CD4-positive, alpha-beta memory T cell (primary cell): ENCODE data around the gene CCSER1. TPM values are rescaled to one million over a fixed set of nuclear protein-coding genes. Genes with fewer than 3 reads are reported as not detected.

Experiments used
- CTCF ChIA-PET: fragments of 350-600 bp; sonication (Branson Sonifier 250); formaldehyde crosslinking; loops from one replicate; lab custom pipeline; 2021; ENCODE audit warnings: inconsistent platforms; ENCODE audit not compliant: partially characterized antibody; lab: Charles Lee
- POLR2A ChIA-PET: fragments of 350-600 bp; sonication (Branson Sonifier 250); formaldehyde crosslinking; loops from one replicate; lab custom pipeline; 2021; ENCODE audit not compliant: partially characterized antibody; lab: Charles Lee
- DNase-seq, 5 donors: peaks; one replicate each; pipeline versions ENCODE4 v3.0.0 to v3.0.0-alpha.2; 2020 to 2022; ENCODE audit warnings: mixed read lengths in 1 of 5
- H3K27ac ChIP-seq: one replicate; pipeline ENCODE4 v1.7.0; 2013; ENCODE audit warnings: low read depth, low read length
- H3K27me3 ChIP-seq: 2 replicates; pipeline ENCODE4 v1.7.0; 2013; ENCODE audit warnings: mild to moderate bottlenecking, low read length, moderate library complexity; ENCODE audit not compliant: insufficient read depth
- H3K36me3 ChIP-seq: 2 replicates; pipeline ENCODE4 v1.7.0; 2013; ENCODE audit warnings: mild to moderate bottlenecking, low read length, moderate library complexity; ENCODE audit not compliant: insufficient read depth
- H3K4me1 ChIP-seq: 2 replicates; pipeline ENCODE4 v1.7.0; 2013; ENCODE audit warnings: mild to moderate bottlenecking, low read length, moderate library complexity; ENCODE audit not compliant: insufficient read depth
- H3K4me3 ChIP-seq, 2 donors: one replicate each; pipeline ENCODE4 v1.7.0; 2013; ENCODE audit warnings: low read length in 2 of 2, mild to moderate bottlenecking in 1 of 2
- H3K9me3 ChIP-seq, 2 donors: one replicate each; pipeline ENCODE4 v1.7.0; 2013; ENCODE audit warnings: low read length in 2 of 2, control low read depth in 1 of 2; ENCODE audit not compliant: control insufficient read depth in 1 of 2
- H3K27ac Mint-ChIP-seq, 7 donors: one replicate each; pipeline ENCODE4 v1.8.0; 2020 to 2021; ENCODE audit warnings: mixed read lengths in 7 of 7, mild to moderate bottlenecking in 6 of 7, inconsistent platforms in 3 of 7, moderate library complexity in 3 of 7
- H3K27me3 Mint-ChIP-seq, 2 donors: one replicate each; pipeline ENCODE4 v1.8.0; 2020 to 2021; ENCODE audit warnings: mixed read lengths in 2 of 2
- H3K36me3 Mint-ChIP-seq, 2 donors: one replicate each; pipeline ENCODE4 v1.8.0; 2020 to 2021; ENCODE audit warnings: mixed read lengths in 2 of 2, inconsistent platforms in 1 of 2, mild to moderate bottlenecking in 1 of 2
- H3K4me1 Mint-ChIP-seq, 4 donors: one replicate each; pipeline ENCODE4 v1.8.0; 2020 to 2021; ENCODE audit warnings: mixed read lengths in 4 of 4, mild to moderate bottlenecking in 1 of 4
- H3K4me3 Mint-ChIP-seq, 8 donors: one replicate each; pipeline ENCODE4 v1.8.0; 2020 to 2021; ENCODE audit warnings: mixed read lengths in 8 of 8, mild to moderate bottlenecking in 7 of 8, moderate library complexity in 6 of 8, inconsistent platforms in 3 of 8
- H3K9me3 Mint-ChIP-seq, 8 donors: one replicate each; pipeline ENCODE4 v1.8.0; 2020 to 2021; ENCODE audit warnings: mixed read lengths in 8 of 8, mild to moderate bottlenecking in 5 of 8, inconsistent platforms in 3 of 8, moderate library complexity in 1 of 8
- intact Hi-C: fragments of 100-400 bp; cut with micrococcal nuclease; formaldehyde crosslinking; loops from one replicate; pipeline ENCODE4 v1.15.1; 2023
- polyA plus RNA-seq, 2 donors: library from polyadenylated mRNA; unstranded; fragments of 300-500 nt; fragmentation: Illumina TruSeq; gene quantifications; one replicate each; pipeline ENCODE4 v1.2.3, GENCODE V29; 2021
- total RNA-seq, 2 experiments: library from RNA; stranded (reverse); gene quantifications; one replicate each; pipeline ENCODE4 v1.2.3, GENCODE V29; 2021

Gene CCSER1
- total and polyA plus RNA-seq, 4 experiments from 2014 or later, result 0.47 to 2.0 (median 1.7) TPM; not detected in 1

DNA sequence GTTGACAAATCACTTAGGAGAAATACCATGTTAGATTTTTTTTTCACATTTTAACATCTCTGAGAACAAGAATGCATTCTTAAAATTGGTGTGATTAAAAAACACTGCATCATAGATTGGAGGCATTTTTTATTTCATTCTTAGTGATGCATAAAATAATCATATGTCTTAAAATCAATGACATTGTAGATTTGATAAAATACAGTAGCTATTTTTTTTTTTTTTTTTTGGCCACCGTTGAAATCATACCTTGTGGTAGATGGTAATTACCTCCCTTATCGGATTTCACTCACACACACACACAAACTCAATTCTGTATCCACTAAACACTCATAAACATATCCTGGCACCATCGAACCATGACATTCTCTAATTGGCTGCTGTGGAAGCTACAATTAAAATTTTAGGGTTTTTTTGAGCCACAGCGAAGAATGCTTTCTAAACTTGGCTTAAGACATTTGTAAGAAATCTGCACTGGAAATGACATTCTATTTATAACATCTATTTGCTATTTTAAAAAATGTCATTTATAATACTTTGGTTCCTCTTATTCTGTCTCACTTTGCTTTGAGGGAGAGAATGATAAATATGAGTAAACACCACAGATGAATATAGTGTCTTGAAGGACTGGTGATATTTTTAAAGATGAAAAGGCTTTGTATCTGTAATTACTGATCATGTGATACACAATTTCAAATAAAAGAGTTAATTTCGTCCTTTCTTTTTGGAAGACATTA is 60.1 kb downstream of the CCSER1 start:
- H3K9me3 ChIP-seq, result no peaks in the 10 kb centered on the region
- Mint-ChIP-seq H3K4me3 (no peak overlapping the region), H3K4me1 (no peaks in the 10 kb centered on the region), H3K9me3 (no peaks in the 10 kb centered on the region), H3K36me3 (no peaks in the 10 kb centered on the region), H3K27me3 (peaks cover 0 to 1% of the 10 kb centered on the region in 2 donors), H3K27ac (no peak overlapping the region)
- DNase-seq, result no peak
- H3K4me3 ChIP-seq, result no peak overlapping the region
- no peaks in the 10 kb centered on the region for H3K4me1 ChIP-seq
- POLR2A ChIA-PET, result no interaction called here
- no peak overlapping the region for H3K27ac ChIP-seq
- H3K36me3 ChIP-seq, result no peaks in the 10 kb centered on the region
- intact Hi-C loops, result no loop called here
- H3K27me3 ChIP-seq, result no peaks in the 10 kb centered on the region
- CTCF ChIA-PET, result no interaction called here

DNA sequence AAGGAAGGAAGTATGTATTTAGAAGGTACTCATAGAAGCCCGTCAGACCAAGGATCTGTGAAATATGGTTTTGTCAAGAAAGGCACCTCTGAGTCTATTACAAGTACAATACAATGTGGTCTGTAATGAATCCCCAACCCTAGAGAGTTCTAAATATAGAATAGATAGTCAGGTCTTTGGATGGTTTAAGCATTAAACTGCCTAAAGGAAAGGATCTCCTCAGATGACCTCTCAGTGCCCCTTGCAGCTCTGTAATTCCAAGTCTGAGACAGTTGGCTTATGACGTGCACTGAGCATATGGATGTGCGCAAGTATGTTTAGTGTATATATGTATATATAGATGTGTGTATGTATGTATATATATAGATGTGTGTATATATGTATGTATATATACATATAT is 62.0 kb downstream of the CCSER1 start:
- POLR2A ChIA-PET, result no interaction called here
- CTCF ChIA-PET, result no interaction called here
- no peak overlapping the region for H3K27ac ChIP-seq
- Mint-ChIP-seq H3K4me1 (no peaks in the 10 kb centered on the region), H3K9me3 (no peaks in the 10 kb centered on the region), H3K36me3 (no peaks in the 10 kb centered on the region), H3K27me3 (peaks cover 0 to 1% of the 10 kb centered on the region in 2 donors), H3K4me3 (no peak overlapping the region), H3K27ac (no peak overlapping the region)
- no peak overlapping the region for H3K4me3 ChIP-seq
- intact Hi-C loops, result no loop called here
- no peaks in the 10 kb centered on the region for H3K36me3 ChIP-seq
- no peaks in the 10 kb centered on the region for H3K27me3 ChIP-seq
- no peak for DNase-seq
- no peaks in the 10 kb centered on the region for H3K4me1 ChIP-seq
- no peaks in the 10 kb centered on the region for H3K9me3 ChIP-seq

DNA sequence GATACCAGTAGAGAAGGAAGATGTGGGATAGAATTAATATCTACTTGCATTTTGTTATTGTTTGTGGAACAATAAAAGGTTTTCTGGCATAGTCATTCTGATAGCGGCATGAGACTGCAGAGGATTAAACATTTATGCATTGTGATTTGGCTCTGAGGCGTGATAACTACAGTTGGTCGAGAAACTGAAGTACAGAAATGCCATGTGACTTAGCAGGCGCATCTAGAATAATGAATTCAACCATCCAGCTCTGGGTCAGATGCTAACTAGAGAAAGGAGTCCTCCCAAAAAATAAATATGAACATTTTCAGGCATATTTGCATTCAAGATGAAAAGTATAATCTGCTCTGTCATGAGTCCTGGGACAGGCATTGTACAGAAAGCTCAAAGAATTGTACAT is 62.8 kb downstream of the CCSER1 start:
- Histone ChIP-seq H3K36me3 (no peaks in the 10 kb centered on the region), H3K4me1 (no peaks in the 10 kb centered on the region), H3K4me3 (no peak overlapping the region), H3K27ac (no peak overlapping the region), H3K27me3 (no peaks in the 10 kb centered on the region), H3K9me3 (no peaks in the 10 kb centered on the region)
- ChIA-PET POLR2A (no interaction called here), CTCF (no interaction called here)
- H3K27ac Mint-ChIP-seq, result no peak overlapping the region
- H3K4me3 Mint-ChIP-seq, result no peak overlapping the region
- H3K4me1 Mint-ChIP-seq, result no peaks in the 10 kb centered on the region
- intact Hi-C loops, result no loop called here
- H3K27me3 Mint-ChIP-seq, result no peaks in the 10 kb centered on the region
- no peak for DNase-seq
- no peaks in the 10 kb centered on the region for H3K36me3 Mint-ChIP-seq
- H3K9me3 Mint-ChIP-seq, result no peaks in the 10 kb centered on the region

DNA sequence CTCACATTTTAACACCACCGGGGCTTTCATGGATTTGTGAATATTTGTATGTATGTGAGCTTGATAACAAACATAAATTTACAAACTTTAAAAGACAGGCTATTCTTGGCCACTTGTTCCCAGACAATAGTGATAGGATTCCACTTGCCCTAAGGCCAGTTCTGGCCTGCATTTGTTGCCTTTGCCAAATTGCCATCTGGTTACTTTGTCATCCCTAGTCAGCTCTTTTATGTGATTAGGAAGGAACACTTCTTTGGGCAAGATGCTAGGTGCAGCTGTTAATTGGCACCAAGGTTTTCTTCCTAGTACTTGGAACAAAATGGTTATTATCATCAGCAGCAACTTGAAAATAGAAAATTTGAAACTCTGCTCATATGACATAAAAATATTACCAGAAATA is 63.3 kb downstream of the CCSER1 start:
- Mint-ChIP-seq H3K27me3 (no peaks in the 10 kb centered on the region), H3K4me1 (no peaks in the 10 kb centered on the region), H3K27ac (no peak overlapping the region), H3K9me3 (no peaks in the 10 kb centered on the region), H3K4me3 (no peak overlapping the region), H3K36me3 (no peaks in the 10 kb centered on the region)
- Histone ChIP-seq H3K4me1 (no peaks in the 10 kb centered on the region), H3K9me3 (no peaks in the 10 kb centered on the region), H3K4me3 (no peak overlapping the region), H3K27ac (no peak overlapping the region), H3K27me3 (no peaks in the 10 kb centered on the region), H3K36me3 (no peaks in the 10 kb centered on the region)
- ChIA-PET POLR2A (no interaction called here), CTCF (no interaction called here)
- intact Hi-C loops, result no loop called here
- no peak for DNase-seq

DNA sequence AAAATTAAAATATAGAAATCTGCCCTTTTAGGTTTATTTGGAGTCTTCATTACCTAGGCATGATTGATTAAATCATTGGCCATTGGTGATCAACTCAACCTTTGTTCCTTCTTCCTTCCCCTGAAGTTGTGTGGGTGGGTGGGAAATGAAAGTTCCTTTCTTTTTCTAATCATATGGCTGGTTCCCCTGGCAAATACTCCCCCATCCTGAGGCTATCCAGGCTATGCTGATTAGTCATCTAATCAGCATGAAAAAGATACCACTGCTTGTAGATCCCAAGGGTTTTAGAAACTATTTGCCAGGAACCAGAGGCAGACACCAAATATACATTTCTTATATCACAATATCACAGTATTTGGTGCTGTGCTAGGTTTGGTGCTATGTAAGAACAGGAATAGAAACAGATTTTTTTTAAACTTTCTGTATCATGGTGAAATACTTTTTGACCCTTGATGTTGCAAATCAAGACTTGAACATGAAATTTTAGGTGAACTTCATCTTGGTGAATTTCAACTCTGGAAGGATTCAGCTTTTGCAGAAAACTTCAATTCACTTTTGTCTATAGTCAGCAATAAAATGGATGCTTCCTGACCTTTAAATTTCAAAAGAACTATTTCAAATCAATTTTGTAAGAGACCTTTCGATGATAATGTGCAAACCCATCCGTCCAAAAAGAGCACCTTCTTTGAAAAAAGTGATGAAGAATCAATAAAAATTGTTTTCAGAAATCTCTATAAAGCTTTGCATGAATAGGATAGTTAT is 71.1 kb downstream of the CCSER1 start:
- Mint-ChIP-seq H3K9me3 (peaks cover 0 to 2% (median 0%) of the 10 kb centered on the region in 8 donors), H3K4me3 (no peak overlapping the region), H3K36me3 (no peaks in the 10 kb centered on the region), H3K27me3 (no peaks in the 10 kb centered on the region), H3K27ac (no peak overlapping the region), H3K4me1 (no peaks in the 10 kb centered on the region)
- ChIA-PET POLR2A (no interaction called here), CTCF (no interaction called here)
- no peaks in the 10 kb centered on the region for H3K9me3 ChIP-seq
- H3K4me1 ChIP-seq, result no peaks in the 10 kb centered on the region
- no peak overlapping the region for H3K4me3 ChIP-seq
- no peak overlapping the region for H3K27ac ChIP-seq
- no peaks in the 10 kb centered on the region for H3K36me3 ChIP-seq
- H3K27me3 ChIP-seq, result no peaks in the 10 kb centered on the region
- DNase-seq, result no peak
- intact Hi-C loops, result no loop called here

DNA sequence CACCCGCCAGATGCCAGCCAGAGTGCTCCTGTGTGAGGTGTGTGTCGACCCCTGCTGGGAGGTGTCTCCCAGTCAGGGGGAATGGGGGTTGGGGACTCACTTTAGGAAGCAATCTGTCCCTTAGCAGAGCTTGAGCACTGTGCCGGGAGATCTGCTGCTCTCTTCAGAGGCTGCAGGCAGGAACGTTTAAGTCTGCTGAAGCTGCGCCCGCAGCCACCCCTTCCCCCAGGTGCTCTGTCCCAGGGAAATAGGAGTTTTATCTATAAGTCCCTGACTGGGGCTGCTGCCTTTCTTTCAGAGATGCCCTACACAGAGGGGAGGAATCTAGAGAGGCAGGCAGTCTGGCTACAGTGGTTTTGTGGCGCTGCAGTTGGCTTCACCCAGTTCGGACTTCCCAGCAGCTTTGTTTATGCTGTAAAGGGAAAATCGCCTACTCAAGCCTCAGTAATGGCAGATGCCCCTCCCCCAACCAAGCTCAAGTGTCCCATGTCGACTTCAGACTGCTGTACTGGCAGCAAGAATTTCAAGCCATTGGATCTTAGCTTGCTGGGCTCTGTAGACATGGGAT is 80.8 kb downstream of the CCSER1 start:
- no peaks in the 10 kb centered on the region for H3K9me3 ChIP-seq
- intact Hi-C loops, result no loop called here
- H3K36me3 ChIP-seq, result no peaks in the 10 kb centered on the region
- no peak for DNase-seq
- Mint-ChIP-seq H3K4me3 (no peak overlapping the region), H3K9me3 (peaks cover 0 to 16% (median 5%) of the 10 kb centered on the region in 8 donors), H3K27me3 (peaks cover 0 to 3% of the 10 kb centered on the region in 2 donors), H3K27ac (no peak overlapping the region), H3K4me1 (no peaks in the 10 kb centered on the region), H3K36me3 (no peaks in the 10 kb centered on the region)
- H3K27ac ChIP-seq, result no peak overlapping the region
- H3K4me3 ChIP-seq, result no peak overlapping the region
- POLR2A ChIA-PET, result no interaction called here
- no peaks in the 10 kb centered on the region for H3K4me1 ChIP-seq
- no peaks in the 10 kb centered on the region for H3K27me3 ChIP-seq
- CTCF ChIA-PET, result no interaction called here

DNA sequence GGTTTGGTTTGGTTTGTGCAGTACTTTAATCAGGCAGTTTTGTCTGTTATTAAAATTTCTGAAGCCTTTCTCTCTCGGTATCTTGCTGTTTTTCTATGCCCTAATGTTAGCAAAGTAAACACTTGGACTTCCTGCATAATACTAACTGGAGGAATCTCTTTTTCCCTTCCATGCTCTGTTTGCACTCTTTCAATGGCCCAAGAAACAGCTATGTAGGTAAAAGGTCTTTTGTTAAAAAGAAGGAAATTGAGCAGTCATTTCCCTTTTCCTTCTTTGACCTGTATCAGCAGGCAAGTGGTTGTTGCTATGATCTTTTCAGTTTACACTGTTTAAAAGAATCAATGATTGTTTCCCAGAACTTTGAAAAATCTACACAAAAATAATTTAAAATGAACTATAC is 82.7 kb downstream of the CCSER1 start:
- intact Hi-C loops, result no loop called here
- H3K27ac Mint-ChIP-seq, result no peak overlapping the region

More for the DNA sequence above, 82.7 kb downstream of the CCSER1 start:
- H3K4me1 ChIP-seq, result no peaks in the 10 kb centered on the region
- no peak overlapping the region for H3K27ac ChIP-seq
- DNase-seq, result no peak
- H3K27me3 ChIP-seq, result no peaks in the 10 kb centered on the region
- Mint-ChIP-seq H3K4me3 (no peak overlapping the region), H3K9me3 (peaks cover 0 to 11% (median 5%) of the 10 kb centered on the region in 8 donors), H3K4me1 (no peaks in the 10 kb centered on the region), H3K36me3 (no peaks in the 10 kb centered on the region), H3K27me3 (peaks cover 0 to 3% of the 10 kb centered on the region in 2 donors)
- POLR2A ChIA-PET, result no interaction called here
- no peaks in the 10 kb centered on the region for H3K36me3 ChIP-seq
- no peak overlapping the region for H3K4me3 ChIP-seq
- CTCF ChIA-PET, result no interaction called here
- H3K9me3 ChIP-seq, result no peaks in the 10 kb centered on the region
